ENCODE results near the gene PRX.

PRX gene

GRCh38 chr19:40416918-40417642, 3.9 kb upstream of the PRX start:
- TF ChIP-seq CTCF (conservative IDR thresholded peaks at IDR 0.05; ENCODE audit: low read length) (no peak), EZH2phosphoT487 (IDR thresholded peaks at IDR 0.05; ENCODE audit: borderline replicate concordance) (no peak)
- Histone ChIP-seq H4K20me1 (ENCODE audit: insufficient read depth, low read length, poor library complexity, severe bottlenecking) (no peaks in the 10 kb centered on the region), H3K4me2 (ENCODE audit: low read depth, low read length, poor library complexity, severe bottlenecking) (no peak overlapping the region), H3K9me3 (ENCODE audit: insufficient read depth, low read depth, low read length) (no peaks in the 10 kb centered on the region), H3K9ac (ENCODE audit: low read depth, low read length, poor library complexity, severe bottlenecking) (no peak overlapping the region), H3K4me1 (ENCODE audit: insufficient read depth, low read length, poor library complexity, severe bottlenecking) (peaks cover 12% of the 10 kb centered on the region), H3F3A (ENCODE audit: low read depth) (no peaks in the 10 kb centered on the region), H3K9me2 (replicated peaks; ENCODE audit: low read depth, low read length) (no peaks in the 10 kb centered on the region), H3K27me3 (ENCODE audit: insufficient read depth, low read length, poor library complexity, severe bottlenecking) (no peaks in the 10 kb centered on the region), H3K36me3 (ENCODE audit: insufficient read depth, low read length) (no peaks in the 10 kb centered on the region), H3K79me2 (ENCODE audit: insufficient read depth, low read length) (no peaks in the 10 kb centered on the region), H3K4me3 (ENCODE audit: low read length, poor library complexity, severe bottlenecking) (no peak overlapping the region), H2AFZ (ENCODE audit: low read length) (no peak overlapping the region)

GRCh38 chr19:40415768-40416167, 2.6 kb upstream of the PRX start:
- no peak overlapping the region for H3K4me2 ChIP-seq (ENCODE audit: low read depth, low read length, poor library complexity, severe bottlenecking)
- H3K4me3 ChIP-seq (ENCODE audit: low read length, poor library complexity, severe bottlenecking), result no peak overlapping the region
- peaks cover 7% of the 10 kb centered on the region for H3K4me1 ChIP-seq (ENCODE audit: insufficient read depth, low read length, poor library complexity, severe bottlenecking)
- no peak overlapping the region for H2AFZ ChIP-seq (ENCODE audit: low read length)
- H3F3A ChIP-seq (ENCODE audit: low read depth), result no peaks in the 10 kb centered on the region
- no peak overlapping the region for H3K9ac ChIP-seq (ENCODE audit: low read depth, low read length, poor library complexity, severe bottlenecking)
- no peaks in the 10 kb centered on the region for H3K9me3 ChIP-seq (ENCODE audit: insufficient read depth, low read depth, low read length)
- no peak for TF ChIP-seq CTCF (conservative IDR thresholded peaks at IDR 0.05; ENCODE audit: low read length)
- no peak for TF ChIP-seq EZH2phosphoT487 (IDR thresholded peaks at IDR 0.05; ENCODE audit: borderline replicate concordance)
- no peaks in the 10 kb centered on the region for H3K27me3 ChIP-seq (ENCODE audit: insufficient read depth, low read length, poor library complexity, severe bottlenecking)
- no peaks in the 10 kb centered on the region for H3K36me3 ChIP-seq (ENCODE audit: insufficient read depth, low read length)
- no peaks in the 10 kb centered on the region for H3K9me2 ChIP-seq (replicated peaks; ENCODE audit: low read depth, low read length)
- H4K20me1 ChIP-seq (ENCODE audit: insufficient read depth, low read length, poor library complexity, severe bottlenecking), result no peaks in the 10 kb centered on the region
- no peaks in the 10 kb centered on the region for H3K79me2 ChIP-seq (ENCODE audit: insufficient read depth, low read length)

GRCh38 chr19:40414542-40415535, 1.7 kb upstream of the PRX start:
- H4K20me1 ChIP-seq (ENCODE audit: insufficient read depth, low read length, poor library complexity, severe bottlenecking), result no peaks in the 10 kb centered on the region
- no peaks in the 10 kb centered on the region for H3K9me2 ChIP-seq (replicated peaks; ENCODE audit: low read depth, low read length)
- H3K79me2 ChIP-seq (ENCODE audit: insufficient read depth, low read length), result no peaks in the 10 kb centered on the region
- peaks cover 10% of the 10 kb centered on the region for H3K4me1 ChIP-seq (ENCODE audit: insufficient read depth, low read length, poor library complexity, severe bottlenecking)
- no peaks in the 10 kb centered on the region for H3K9me3 ChIP-seq (ENCODE audit: insufficient read depth, low read depth, low read length)
- no peak overlapping the region for H3K9ac ChIP-seq (ENCODE audit: low read depth, low read length, poor library complexity, severe bottlenecking)
- no peaks in the 10 kb centered on the region for H3K36me3 ChIP-seq (ENCODE audit: insufficient read depth, low read length)
- no peak overlapping the region for H3K4me2 ChIP-seq (ENCODE audit: low read depth, low read length, poor library complexity, severe bottlenecking)
- no peak overlapping the region for H2AFZ ChIP-seq (ENCODE audit: low read length)
- H3F3A ChIP-seq (ENCODE audit: low read depth), result no peaks in the 10 kb centered on the region
- H3K4me3 ChIP-seq (ENCODE audit: low read length, poor library complexity, severe bottlenecking), result no peak overlapping the region
- no peaks in the 10 kb centered on the region for H3K27me3 ChIP-seq (ENCODE audit: insufficient read depth, low read length, poor library complexity, severe bottlenecking)
- TF ChIP-seq CTCF (conservative IDR thresholded peaks at IDR 0.05; ENCODE audit: low read length) (no peak), EZH2phosphoT487 (IDR thresholded peaks at IDR 0.05; ENCODE audit: borderline replicate concordance) (no peak)

Data from Loucy (cell line).